IPS DF 6.9 (cell line): ENCODE results near the gene SAFB2.
"Not testable (repeated sequence)": the region's sequence is repeated elsewhere in the genome, so short reads cannot be mapped to it uniquely, and the experiment has no call there.

ENCODE experiments used
- DNase-seq: peaks from one replicate; pipeline ENCODE4 v3.0.0-alpha.2; 2013; ENCODE audit warnings: low read depth, low spot score
- H3K27ac ChIP-seq: one replicate; pipeline ENCODE4 v1.5.1; 2013; ENCODE audit warnings: low read length, control low read depth
- H3K27me3 ChIP-seq: 2 replicates; pipeline ENCODE4 v1.6.1; 2013; ENCODE audit warnings: mild to moderate bottlenecking, low read length; ENCODE audit not compliant: control insufficient read depth, insufficient read depth
- H3K36me3 ChIP-seq: 2 replicates; pipeline ENCODE4 v1.6.1; 2013; ENCODE audit warnings: low read length; ENCODE audit not compliant: control insufficient read depth, insufficient read depth
- H3K4me1 ChIP-seq: 2 replicates; pipeline ENCODE4 v1.6.1; 2013; ENCODE audit warnings: low read length; ENCODE audit not compliant: control insufficient read depth, insufficient read depth
- H3K4me3 ChIP-seq: 2 replicates; pipeline ENCODE4 v1.5.1; 2013; ENCODE audit warnings: mild to moderate bottlenecking, low read length
- H3K9me3 ChIP-seq: 2 replicates; pipeline ENCODE4 v1.6.1; 2013; ENCODE audit warnings: low read length, inconsistent platforms; ENCODE audit not compliant: control insufficient read depth, insufficient read depth
- WGBS: extraction: QIAGEN DNeasy Blood & Tissue Kit; methylation state at CpG from one replicate; pipeline ENCODE4 v1.1.7; 2013; ENCODE audit warnings: mixed read lengths, missing lambda C conversion rate; ENCODE audit not compliant: insufficient read length, insufficient coverage; 5-methylcytosine and 5-hydroxymethylcytosine counted together

Gene SAFB2

GRCh38 chr19:5623397-5624017 lies 931 bp upstream of the SAFB2 start:
- Histone ChIP-seq H3K9me3 (no peaks in the 10 kb centered on the region), H3K4me1 (no peaks in the 10 kb centered on the region), H3K27me3 (no peaks in the 10 kb centered on the region), H3K4me3 (peak overlapping the region; percentile 69), H3K27ac (no peak overlapping the region), H3K36me3 (peaks cover 22% of the 10 kb centered on the region; the same call in 1 of the 2 replicates)
- no CpG with 5 or more reads among the region's 50 CpGs for WGBS
- no peak for DNase-seq

GRCh38 chr19:5621945-5622464 lies 571 bp downstream of the SAFB2 start:
- DNase-seq = no peak
- Histone ChIP-seq H3K4me3 (peak overlapping the region; percentile 69), H3K9me3 (no peaks in the 10 kb centered on the region), H3K27me3 (no peaks in the 10 kb centered on the region), H3K36me3 (peaks cover 19% of the 10 kb centered on the region), H3K4me1 (no peaks in the 10 kb centered on the region), H3K27ac (no peak overlapping the region)
- no CpG with 5 or more reads among the region's 35 CpGs for WGBS

- Histone ChIP-seq H3K4me3 (peak overlapping the region; percentile 69; the same call in 1 of the 2 replicates), H3K4me1 (no peaks in the 10 kb centered on the region), H3K36me3 (peaks cover 14% of the 10 kb centered on the region), H3K27ac (no peak overlapping the region), H3K27me3 (no peaks in the 10 kb centered on the region), H3K9me3 (no peaks in the 10 kb centered on the region)
- WGBS = no CpG with 5 or more reads among the region's 14 CpGs
- DNase-seq = no peak
These were observed 1.1 kb downstream of the SAFB2 start for GRCh38 chr19:5621311-5621944.

- no CpG with 5 or more reads among the region's 3 CpGs for WGBS
- H3K4me3 ChIP-seq = no peak overlapping the region
These were observed 2.6 kb downstream of the SAFB2 start for GRCh38 chr19:5619946-5620345.

GRCh38 chr19:5618591-5618990 lies 4.0 kb downstream of the SAFB2 start:
- Histone ChIP-seq H3K9me3 (no peaks in the 10 kb centered on the region), H3K4me3 (no peak overlapping the region), H3K27me3 (no peaks in the 10 kb centered on the region), H3K27ac (no peak overlapping the region), H3K36me3 (peaks cover 25% of the 10 kb centered on the region), H3K4me1 (no peaks in the 10 kb centered on the region)
- WGBS = no CpG with 5 or more reads among the region's 9 CpGs
- no peak for DNase-seq

More at GRCh38 chr19:5619946-5620345, 2.6 kb downstream of the SAFB2 start:
- Histone ChIP-seq H3K36me3 (peaks cover 15% of the 10 kb centered on the region), H3K27me3 (no peaks in the 10 kb centered on the region), H3K9me3 (no peaks in the 10 kb centered on the region), H3K27ac (no peak overlapping the region), H3K4me1 (no peaks in the 10 kb centered on the region)
- no peak for DNase-seq

GRCh38 chr19:5617080-5617479 lies 5.5 kb downstream of the SAFB2 start:
- DNase-seq = no peak
- H3K27me3 ChIP-seq = no peaks in the 10 kb centered on the region
- H3K4me3 ChIP-seq = no peak overlapping the region
- no CpG with 5 or more reads among the region's 1 CpG for WGBS
- H3K9me3 ChIP-seq = no peaks in the 10 kb centered on the region
- no peak overlapping the region for H3K27ac ChIP-seq
- H3K36me3 ChIP-seq = peaks cover 35% of the 10 kb centered on the region
- no peaks in the 10 kb centered on the region for H3K4me1 ChIP-seq

- DNase-seq = no peak
- peaks cover 39% of the 10 kb centered on the region for H3K36me3 ChIP-seq
- WGBS = no CpG with 5 or more reads among the region's 17 CpGs
- H3K27ac ChIP-seq = no peak overlapping the region
- H3K9me3 ChIP-seq = no peaks in the 10 kb centered on the region
- H3K4me3 ChIP-seq = no peak overlapping the region; the same call in 1 of the 2 replicates
- H3K4me1 ChIP-seq = no peaks in the 10 kb centered on the region
- H3K27me3 ChIP-seq = no peaks in the 10 kb centered on the region
These were observed 6.7 kb downstream of the SAFB2 start for GRCh38 chr19:5615756-5616327.

GRCh38 chr19:5612891-5613865 lies 9.4 kb downstream of the SAFB2 start:
- no peaks in the 10 kb centered on the region for H3K4me1 ChIP-seq
- peaks cover 50% of the 10 kb centered on the region for H3K36me3 ChIP-seq
- WGBS = no CpG with 5 or more reads among the region's 15 CpGs
- DNase-seq = no peak
- H3K27me3 ChIP-seq = no peaks in the 10 kb centered on the region
- H3K9me3 ChIP-seq = no peaks in the 10 kb centered on the region
- no peak overlapping the region for H3K27ac ChIP-seq
- no peak overlapping the region for H3K4me3 ChIP-seq

GRCh38 chr19:5609881-5610448 lies 12.6 kb downstream of the SAFB2 start:
- no peak overlapping the region for H3K27ac ChIP-seq
- H3K27me3 ChIP-seq = no peaks in the 10 kb centered on the region
- no peaks in the 10 kb centered on the region for H3K4me1 ChIP-seq
- DNase-seq = no peak
- no CpG with 5 or more reads among the region's 16 CpGs for WGBS
- peaks cover 42% of the 10 kb centered on the region for H3K36me3 ChIP-seq
- no peak overlapping the region for H3K4me3 ChIP-seq
- H3K9me3 ChIP-seq = no peaks in the 10 kb centered on the region

- not testable (repeated sequence) for H3K27me3 ChIP-seq, H3K4me3 ChIP-seq, H3K9me3 ChIP-seq, H3K27ac ChIP-seq, DNase-seq, H3K4me1 ChIP-seq
- peaks cover 41% of the 10 kb centered on the region for H3K36me3 ChIP-seq
- no CpG with 5 or more reads among the region's 9 CpGs for WGBS
These were observed 13.8 kb downstream of the SAFB2 start for GRCh38 chr19:5608766-5609165.
